ENCODE data around the gene SAMD13.

DNA sequence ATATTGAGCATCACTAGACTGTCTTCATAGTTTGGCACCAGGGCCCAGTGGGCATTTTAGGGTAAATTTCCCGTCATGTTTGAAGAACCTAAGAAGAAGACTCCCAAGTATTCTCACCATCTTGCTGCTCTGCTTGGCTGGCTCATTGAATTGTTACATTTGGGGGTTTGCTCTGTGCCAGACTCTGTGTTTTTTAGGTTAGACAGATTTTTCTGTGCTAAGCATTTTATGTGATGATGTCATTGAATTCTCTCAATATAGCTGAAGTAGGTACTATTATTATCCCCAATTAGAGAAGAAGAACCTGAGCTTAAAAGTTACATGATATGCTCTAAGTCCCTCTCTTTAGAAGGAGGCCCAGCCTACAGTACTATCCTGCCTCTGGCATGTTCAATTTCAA, 68.8 kb downstream of the SAMD13 start:
- TF ChIP-seq, protein P1, sequence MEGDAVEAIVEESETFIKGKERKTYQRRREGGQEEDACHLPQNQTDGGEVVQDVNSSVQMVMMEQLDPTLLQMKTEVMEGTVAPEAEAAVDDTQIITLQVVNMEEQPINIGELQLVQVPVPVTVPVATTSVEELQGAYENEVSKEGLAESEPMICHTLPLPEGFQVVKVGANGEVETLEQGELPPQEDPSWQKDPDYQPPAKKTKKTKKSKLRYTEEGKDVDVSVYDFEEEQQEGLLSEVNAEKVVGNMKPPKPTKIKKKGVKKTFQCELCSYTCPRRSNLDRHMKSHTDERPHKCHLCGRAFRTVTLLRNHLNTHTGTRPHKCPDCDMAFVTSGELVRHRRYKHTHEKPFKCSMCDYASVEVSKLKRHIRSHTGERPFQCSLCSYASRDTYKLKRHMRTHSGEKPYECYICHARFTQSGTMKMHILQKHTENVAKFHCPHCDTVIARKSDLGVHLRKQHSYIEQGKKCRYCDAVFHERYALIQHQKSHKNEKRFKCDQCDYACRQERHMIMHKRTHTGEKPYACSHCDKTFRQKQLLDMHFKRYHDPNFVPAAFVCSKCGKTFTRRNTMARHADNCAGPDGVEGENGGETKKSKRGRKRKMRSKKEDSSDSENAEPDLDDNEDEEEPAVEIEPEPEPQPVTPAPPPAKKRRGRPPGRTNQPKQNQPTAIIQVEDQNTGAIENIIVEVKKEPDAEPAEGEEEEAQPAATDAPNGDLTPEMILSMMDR (IDR thresholded peaks at IDR 0.05; ENCODE audit: insufficient read depth, low read length, poor library complexity, severe bottlenecking), result no peak
- TF ChIP-seq EZH2phosphoT487 (conservative IDR thresholded peaks at IDR 0.05; ENCODE audit: low read length), result no peak

Measured in SU-DHL-6 (cell line).